H1 (cell line): ENCODE data around the gene KLF2.

Experiments used
- BRCA1 ChIP-seq: IDR thresholded peaks from 2 replicates; pipeline ENCODE4 v1.6.1; 2012; ENCODE audit warnings: low read depth, low read length, improper control_type of control experiment
- CBX5 ChIP-seq: fragments of 300-800, 300-1000 bp; sonication (generic); IDR thresholded peaks from 2 replicates; pipeline ENCODE4 v1.7.1; 2016; ENCODE audit warnings: antibody characterized with exemption, low read length, low read depth
- CEBPB ChIP-seq: IDR thresholded peaks from 2 replicates; pipeline ENCODE4 v1.6.1; 2012; ENCODE audit warnings: low read depth, low read length
- POLR2AphosphoS5 ChIP-seq: IDR thresholded peaks from 2 replicates; pipeline ENCODE4 v1.6.1; 2011; ENCODE audit warnings: low read depth, low read length
- SP1 ChIP-seq: IDR thresholded peaks from 2 replicates; pipeline ENCODE4 v1.6.1; 2011; ENCODE audit warnings: low read depth, low read length
- TAF1 ChIP-seq: IDR thresholded peaks from 2 replicates; pipeline ENCODE4 v1.6.1; 2011; ENCODE audit warnings: mild to moderate bottlenecking, low read depth, low read length
- TF ChIP-seq, protein P1 (sequence below): IDR thresholded peaks from 2 replicates; pipeline ENCODE4 v1.6.1; 2012; ENCODE audit warnings: low read length, inconsistent platforms
- TF ChIP-seq, protein P2 (sequence below), 3 experiments: IDR thresholded peaks; 1 replicate in 2 of 3; 2 replicates in 1 of 3; pipeline versions ENCODE4 v1.5.1 to v1.6.1; 2011; ENCODE audit warnings: low read length in 3 of 3, mild to moderate bottlenecking in 3 of 3, inconsistent platforms in 2 of 3, low read depth in 1 of 3, moderate library complexity in 1 of 3; ENCODE audit not compliant: insufficient read depth in 1 of 3; ENCODE audit errors: control extremely low read depth in 1 of 3
- TF ChIP-seq, protein P3 (sequence below): IDR thresholded peaks from 2 replicates; pipeline ENCODE4 v1.6.1; 2012; ENCODE audit warnings: inconsistent platforms

DNA sequence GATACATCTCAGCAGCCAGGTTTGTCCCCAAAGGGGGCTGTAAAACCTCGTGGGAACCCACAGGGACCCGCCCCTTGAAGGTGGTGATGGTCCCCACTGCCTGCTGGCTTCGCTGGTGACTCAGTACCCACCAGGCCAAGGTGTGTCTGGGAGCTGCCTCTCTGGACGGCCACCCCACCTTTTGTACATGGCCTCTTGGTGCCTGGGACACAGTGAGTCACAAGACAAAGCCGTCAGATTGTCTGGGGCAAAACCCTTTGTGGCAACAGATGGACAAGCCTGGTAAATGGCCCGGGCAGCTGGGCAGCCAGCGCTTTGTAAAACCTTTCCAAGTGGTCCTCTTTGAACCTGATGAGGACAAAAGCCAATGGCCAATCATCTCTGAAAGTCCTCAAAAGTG is 27.9 kb upstream of the KLF2 start:
- TF ChIP-seq CBX5 (no peak), SP1 (no peak), CEBPB (no peak), POLR2AphosphoS5 (no peak), TAF1 (no peak), BRCA1 (no peak)
- TF ChIP-seq, protein P1, sequence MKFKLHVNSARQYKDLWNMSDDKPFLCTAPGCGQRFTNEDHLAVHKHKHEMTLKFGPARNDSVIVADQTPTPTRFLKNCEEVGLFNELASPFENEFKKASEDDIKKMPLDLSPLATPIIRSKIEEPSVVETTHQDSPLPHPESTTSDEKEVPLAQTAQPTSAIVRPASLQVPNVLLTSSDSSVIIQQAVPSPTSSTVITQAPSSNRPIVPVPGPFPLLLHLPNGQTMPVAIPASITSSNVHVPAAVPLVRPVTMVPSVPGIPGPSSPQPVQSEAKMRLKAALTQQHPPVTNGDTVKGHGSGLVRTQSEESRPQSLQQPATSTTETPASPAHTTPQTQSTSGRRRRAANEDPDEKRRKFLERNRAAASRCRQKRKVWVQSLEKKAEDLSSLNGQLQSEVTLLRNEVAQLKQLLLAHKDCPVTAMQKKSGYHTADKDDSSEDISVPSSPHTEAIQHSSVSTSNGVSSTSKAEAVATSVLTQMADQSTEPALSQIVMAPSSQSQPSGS: no peak
- TF ChIP-seq, protein P2, sequence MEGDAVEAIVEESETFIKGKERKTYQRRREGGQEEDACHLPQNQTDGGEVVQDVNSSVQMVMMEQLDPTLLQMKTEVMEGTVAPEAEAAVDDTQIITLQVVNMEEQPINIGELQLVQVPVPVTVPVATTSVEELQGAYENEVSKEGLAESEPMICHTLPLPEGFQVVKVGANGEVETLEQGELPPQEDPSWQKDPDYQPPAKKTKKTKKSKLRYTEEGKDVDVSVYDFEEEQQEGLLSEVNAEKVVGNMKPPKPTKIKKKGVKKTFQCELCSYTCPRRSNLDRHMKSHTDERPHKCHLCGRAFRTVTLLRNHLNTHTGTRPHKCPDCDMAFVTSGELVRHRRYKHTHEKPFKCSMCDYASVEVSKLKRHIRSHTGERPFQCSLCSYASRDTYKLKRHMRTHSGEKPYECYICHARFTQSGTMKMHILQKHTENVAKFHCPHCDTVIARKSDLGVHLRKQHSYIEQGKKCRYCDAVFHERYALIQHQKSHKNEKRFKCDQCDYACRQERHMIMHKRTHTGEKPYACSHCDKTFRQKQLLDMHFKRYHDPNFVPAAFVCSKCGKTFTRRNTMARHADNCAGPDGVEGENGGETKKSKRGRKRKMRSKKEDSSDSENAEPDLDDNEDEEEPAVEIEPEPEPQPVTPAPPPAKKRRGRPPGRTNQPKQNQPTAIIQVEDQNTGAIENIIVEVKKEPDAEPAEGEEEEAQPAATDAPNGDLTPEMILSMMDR (IDR thresholded peaks at IDR 0.05; ENCODE audit: control extremely low read depth in 1 of 3, insufficient read depth in 1 of 3, low read depth in 1 of 3, low read length in 3 of 3): no peak
- TF ChIP-seq, protein P3, sequence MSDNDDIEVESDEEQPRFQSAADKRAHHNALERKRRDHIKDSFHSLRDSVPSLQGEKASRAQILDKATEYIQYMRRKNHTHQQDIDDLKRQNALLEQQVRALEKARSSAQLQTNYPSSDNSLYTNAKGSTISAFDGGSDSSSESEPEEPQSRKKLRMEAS: no peak
